Endothelial cell of umbilical vein (primary cell): ENCODE data around the gene EFTUD2.

Experiments used
- CTCF ChIP-seq, 2 donors: IDR thresholded peaks; 1 replicate in 1 of 2; 2 replicates in 1 of 2; pipeline ENCODE4 v1.5.1; 2011; ENCODE audit warnings: low read length in 2 of 2, mild to moderate bottlenecking in 2 of 2, moderate library complexity in 2 of 2, control low read depth in 1 of 2, inconsistent platforms in 1 of 2, low read depth in 1 of 2; ENCODE audit not compliant: insufficient read depth in 1 of 2; ENCODE audit errors: extremely low read depth in 1 of 2
- POLR2A ChIP-seq: IDR thresholded peaks from 2 replicates; pipeline ENCODE4 v1.6.1; 2012; ENCODE audit warnings: low read depth, mild to moderate bottlenecking, control low read depth, low read length

- TF ChIP-seq CTCF (IDR thresholded peaks at IDR 0.05; ENCODE audit: extremely low read depth in 1 of 2, insufficient read depth in 1 of 2, low read depth in 1 of 2, low read length in 2 of 2) (no peak), POLR2A (no peak)
Observed at GRCh38 chr17:44920565-44920940, 21.3 kb upstream of the EFTUD2 start.
